BJ (cell line): Measurements from ENCODE around the gene RBBP5. TPM values are rescaled to one million over a fixed set of nuclear protein-coding genes. Genes with fewer than 3 reads are reported as not detected.

Experiments used
- CTCF ChIA-PET: fragments of 350-600 bp; formaldehyde crosslinking; extraction: SDS; loops from one replicate; lab custom pipeline; 2021; ENCODE audit warnings: antibody characterized with exemption, inconsistent platforms; lab: Yijun Ruan, JAX
- POLR2A ChIA-PET: fragments of 300-600 bp; sonication (Branson Sonifier 250); formaldehyde crosslinking; extraction: SDS; loops from one replicate; lab custom pipeline; 2021; ENCODE audit warnings: antibody characterized with exemption; lab: Charles Lee
- DNase-seq: peaks from one replicate; pipeline ENCODE4 v3.0.0-alpha.2; 2011; ENCODE audit warnings: low read depth
- H3K27me3 ChIP-seq: 2 replicates; pipeline ENCODE4 v1.6.0; 2011; ENCODE audit warnings: low read length; ENCODE audit not compliant: control insufficient read depth, insufficient read depth
- H3K36me3 ChIP-seq: 2 replicates; pipeline ENCODE4 v1.5.1; 2011; ENCODE audit warnings: low read length; ENCODE audit not compliant: control insufficient read depth, insufficient read depth
- H3K4me3 ChIP-seq: 2 replicates; pipeline ENCODE4 v1.5.1; 2011; ENCODE audit warnings: low read depth, mild to moderate bottlenecking, control low read depth, low read length
- CTCF ChIP-seq: IDR thresholded peaks from 2 replicates; pipeline ENCODE4 v1.5.1; 2011; ENCODE audit warnings: low read depth, mild to moderate bottlenecking, control low read depth, inconsistent platforms, low read length, moderate library complexity; ENCODE audit not compliant: insufficient read depth
- polyA plus RNA-seq: library from polyadenylated mRNA; depleted of rRNA; stranded (reverse); fragments of >200 nt; gene quantifications from 2 replicates; pipeline ENCODE4 v1.2.3, GENCODE V29; 2011

The RBBP5 gene
- polyA plus RNA-seq, 1 experiment: 6.4 TPM

GRCh38 chr1:205141236-205142101 is 19.7 kb upstream of the RBBP5 start:
- Histone ChIP-seq H3K4me3 (no peak overlapping the region), H3K27me3 (no peaks in the 10 kb centered on the region), H3K36me3 (no peaks in the 10 kb centered on the region)
- CTCF ChIA-PET: interaction anchor here (0.6 to 7.1 kb wide), 28 partner anchors 10 to 175 kb away, joined by 3 to 52 read pairs (median 4); partner anchors contain the start of genes RBBP5 and TMCC2
- POLR2A ChIA-PET: no interaction called here
- DNase-seq: peak; percentile 23
- TF ChIP-seq CTCF: peak; percentile 68

GRCh38 chr1:205140113-205140512 is 18.3 kb upstream of the RBBP5 start:
- CTCF ChIA-PET: interaction anchor here (2.5 to 7.1 kb wide), 2 partner anchors 18 to 117 kb away, joined by 17 to 52 read pairs; partner anchors contain the start of gene RBBP5
- TF ChIP-seq CTCF: no peak

GRCh38 chr1:205137901-205138300 is 16.1 kb upstream of the RBBP5 start:
- Histone ChIP-seq H3K27me3 (no peaks in the 10 kb centered on the region), H3K36me3 (no peaks in the 10 kb centered on the region), H3K4me3 (no peak overlapping the region)
- DNase-seq: no peak
- ChIA-PET CTCF (no interaction called here), POLR2A (no interaction called here)
- TF ChIP-seq CTCF: no peak

More at GRCh38 chr1:205140113-205140512, 18.3 kb upstream of the RBBP5 start:
- POLR2A ChIA-PET: no interaction called here
- Histone ChIP-seq H3K27me3 (no peaks in the 10 kb centered on the region), H3K4me3 (no peak overlapping the region), H3K36me3 (no peaks in the 10 kb centered on the region)
- no peak for DNase-seq

GRCh38 chr1:205133287-205133686 is 11.5 kb upstream of the RBBP5 start:
- H3K27me3 ChIP-seq: no peaks in the 10 kb centered on the region
- DNase-seq: no peak
- ChIA-PET POLR2A (no interaction called here), CTCF (interaction anchor here (4.1 kb wide), 1 partner anchor 8 kb away, joined by 24 read pairs; no protein-coding TSS in a partner anchor)
- H3K4me3 ChIP-seq: no peak overlapping the region
- no peaks in the 10 kb centered on the region for H3K36me3 ChIP-seq
- no peak for TF ChIP-seq CTCF

GRCh38 chr1:205129447-205130029 is 7.8 kb upstream of the RBBP5 start:
- ChIA-PET CTCF (interaction anchor here (0.8 to 4.1 kb wide), 3 partner anchors 12 to 243 kb away, joined by 3 to 24 read pairs (median 3); no protein-coding TSS in a partner anchor), POLR2A (no interaction called here)
- H3K36me3 ChIP-seq: no peaks in the 10 kb centered on the region
- H3K27me3 ChIP-seq: no peaks in the 10 kb centered on the region
- DNase-seq: no peak
- H3K4me3 ChIP-seq: no peak overlapping the region
- no peak for TF ChIP-seq CTCF
